ENCODE data around the gene DCDC2C. TPM values are rescaled to one million over a fixed set of nuclear protein-coding genes. Genes with fewer than 3 reads are reported as not detected.

The DCDC2C gene
- polyA plus RNA-seq, 1 donor, result 0.46 TPM

- DNase-seq (ENCODE audit: low read depth), result no peak
Observed at GRCh38 chr2:3709225-3709624, 5.8 kb downstream of the DCDC2C start.

DNA sequence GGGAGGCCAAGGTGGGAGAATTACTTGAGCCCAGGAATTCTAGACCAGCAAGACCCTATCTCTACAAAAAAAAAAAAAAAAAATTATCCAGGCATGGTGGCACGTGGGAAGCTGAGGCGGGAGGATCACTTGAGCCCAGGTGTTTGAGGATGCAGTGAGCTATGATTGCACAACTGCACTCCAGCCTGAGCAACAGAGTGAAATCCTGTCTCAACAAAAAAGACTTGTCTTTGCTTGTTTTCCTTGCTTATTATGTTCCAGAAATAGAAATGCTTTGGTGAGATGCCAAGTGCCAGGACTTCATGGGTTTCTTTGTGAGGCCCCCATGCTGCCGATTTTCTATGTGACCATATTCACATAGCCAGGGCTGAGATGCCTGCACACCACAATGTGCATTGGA, 9.0 kb downstream of the DCDC2C start:
- DNase-seq (ENCODE audit: low read depth), result no peak

- peak; percentile 31 for DNase-seq (ENCODE audit: low read depth)
Observed at GRCh38 chr2:3712831-3713503, 9.6 kb downstream of the DCDC2C start.

- DNase-seq (ENCODE audit: low read depth), result no peak
Observed at GRCh38 chr2:3718679-3719078, 15.3 kb downstream of the DCDC2C start.

DNA sequence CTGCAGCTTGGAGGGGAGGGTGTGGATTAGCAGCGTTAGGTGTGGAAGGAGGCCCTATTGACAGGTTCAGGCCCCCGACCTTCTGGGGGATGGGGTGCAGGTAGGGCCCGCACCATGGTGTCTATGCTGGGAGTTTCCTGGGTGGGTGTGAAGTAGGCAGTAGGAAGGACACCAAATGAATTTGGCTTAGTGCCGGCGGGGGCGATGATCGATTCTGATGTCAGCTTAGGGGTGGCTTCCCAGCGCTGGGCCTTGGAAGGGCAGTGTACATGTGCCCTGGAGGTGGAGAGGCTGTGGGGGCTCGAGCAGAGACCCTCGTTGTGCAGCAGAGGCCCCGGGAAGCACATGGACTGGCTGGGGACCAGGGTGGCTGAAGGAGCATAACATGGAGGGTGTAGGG, 21.6 kb downstream of the DCDC2C start:
- DNase-seq (ENCODE audit: low read depth), result no peak

DNA sequence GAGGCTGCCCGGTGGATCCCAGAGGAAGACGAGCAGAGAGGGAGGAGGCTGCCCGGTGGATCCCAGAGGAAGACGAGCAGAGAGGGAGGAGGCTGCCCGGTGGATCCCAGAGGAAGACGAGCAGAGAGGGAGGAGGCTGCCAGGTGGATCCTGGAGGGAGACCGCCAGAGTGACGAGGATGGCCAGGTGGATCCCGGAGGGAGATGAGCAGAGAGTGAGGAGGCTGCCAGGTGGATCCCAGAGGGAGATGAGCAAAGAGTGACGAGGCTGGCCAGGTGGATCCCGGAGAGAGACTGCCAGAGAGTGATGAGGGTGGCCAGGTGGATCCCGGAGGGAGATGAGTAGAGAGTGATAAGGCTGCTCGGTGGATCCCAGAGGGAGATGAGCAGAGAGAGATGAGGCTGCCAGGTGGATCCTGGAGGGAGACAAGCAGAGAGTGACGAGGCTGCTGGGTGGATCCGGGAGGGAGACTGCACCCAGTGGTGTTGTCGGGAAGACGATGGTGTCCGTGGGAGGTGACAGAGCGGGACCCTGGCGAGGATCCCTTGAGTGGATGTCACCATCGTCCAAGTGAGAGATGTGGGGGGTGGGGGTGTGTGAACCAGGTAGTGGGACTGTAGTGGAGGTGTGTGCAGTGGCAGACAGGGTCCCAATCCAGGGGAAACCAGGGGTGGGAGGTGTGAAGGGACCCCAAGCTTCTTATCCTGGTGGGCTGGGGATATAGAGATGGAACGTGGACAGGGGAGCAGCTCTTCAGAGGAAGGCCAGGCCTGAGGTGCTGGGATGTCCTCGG, 22.3 kb downstream of the DCDC2C start:
- DNase-seq (ENCODE audit: low read depth), result no peak

DNA sequence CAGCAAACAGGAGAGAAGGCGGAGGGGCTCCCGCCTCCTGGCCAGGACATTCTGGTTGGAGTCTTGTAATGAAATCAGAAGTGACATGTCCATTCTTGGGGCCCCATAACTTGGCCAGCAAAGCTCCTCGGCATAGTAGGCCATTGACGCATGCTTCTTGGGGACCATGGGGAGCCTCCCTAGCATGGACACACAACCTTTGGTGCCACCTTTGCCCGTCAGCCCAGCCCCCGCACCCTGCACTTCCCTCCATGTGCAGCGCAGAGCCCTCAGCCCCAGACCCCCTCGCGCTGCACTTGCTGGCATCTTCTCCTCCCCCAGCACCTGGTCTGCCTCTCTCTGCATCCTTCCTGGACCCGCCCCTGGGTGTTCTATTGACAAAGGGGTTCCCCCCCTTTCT, 23.1 kb downstream of the DCDC2C start:
- no peak for DNase-seq (ENCODE audit: low read depth)

DNA sequence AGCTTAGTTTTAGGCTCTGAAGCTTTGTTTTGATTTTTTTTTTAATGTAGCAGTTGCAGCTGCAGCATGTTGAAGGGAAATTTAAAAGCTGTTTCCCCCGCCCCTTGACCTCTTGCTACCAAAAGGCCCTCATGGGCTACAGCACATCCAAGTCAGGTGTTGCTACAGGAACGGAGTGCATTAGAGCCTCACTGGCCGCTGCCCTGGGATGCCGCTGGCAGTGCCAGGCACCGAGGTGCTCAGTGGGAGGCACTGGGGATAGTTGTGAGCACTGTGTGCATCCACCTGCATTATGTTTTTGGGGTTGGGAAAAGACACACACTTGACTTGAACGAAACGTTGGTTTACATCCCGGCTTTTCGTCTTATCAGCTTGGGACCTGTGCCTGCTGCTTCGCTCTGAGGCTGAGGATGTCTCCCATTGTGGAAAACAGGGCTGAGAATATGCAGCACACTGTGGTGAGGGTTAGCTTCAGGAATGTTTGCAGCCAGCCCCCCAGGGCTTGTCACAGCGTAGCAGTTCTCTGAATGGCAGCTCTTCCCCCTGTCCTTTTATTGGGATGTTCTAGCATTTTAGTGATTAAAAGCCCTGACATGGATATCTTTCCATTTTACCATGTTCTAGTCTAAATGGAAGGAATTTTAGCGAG, 24.1 kb downstream of the DCDC2C start:
- no peak for DNase-seq (ENCODE audit: low read depth)

DNA sequence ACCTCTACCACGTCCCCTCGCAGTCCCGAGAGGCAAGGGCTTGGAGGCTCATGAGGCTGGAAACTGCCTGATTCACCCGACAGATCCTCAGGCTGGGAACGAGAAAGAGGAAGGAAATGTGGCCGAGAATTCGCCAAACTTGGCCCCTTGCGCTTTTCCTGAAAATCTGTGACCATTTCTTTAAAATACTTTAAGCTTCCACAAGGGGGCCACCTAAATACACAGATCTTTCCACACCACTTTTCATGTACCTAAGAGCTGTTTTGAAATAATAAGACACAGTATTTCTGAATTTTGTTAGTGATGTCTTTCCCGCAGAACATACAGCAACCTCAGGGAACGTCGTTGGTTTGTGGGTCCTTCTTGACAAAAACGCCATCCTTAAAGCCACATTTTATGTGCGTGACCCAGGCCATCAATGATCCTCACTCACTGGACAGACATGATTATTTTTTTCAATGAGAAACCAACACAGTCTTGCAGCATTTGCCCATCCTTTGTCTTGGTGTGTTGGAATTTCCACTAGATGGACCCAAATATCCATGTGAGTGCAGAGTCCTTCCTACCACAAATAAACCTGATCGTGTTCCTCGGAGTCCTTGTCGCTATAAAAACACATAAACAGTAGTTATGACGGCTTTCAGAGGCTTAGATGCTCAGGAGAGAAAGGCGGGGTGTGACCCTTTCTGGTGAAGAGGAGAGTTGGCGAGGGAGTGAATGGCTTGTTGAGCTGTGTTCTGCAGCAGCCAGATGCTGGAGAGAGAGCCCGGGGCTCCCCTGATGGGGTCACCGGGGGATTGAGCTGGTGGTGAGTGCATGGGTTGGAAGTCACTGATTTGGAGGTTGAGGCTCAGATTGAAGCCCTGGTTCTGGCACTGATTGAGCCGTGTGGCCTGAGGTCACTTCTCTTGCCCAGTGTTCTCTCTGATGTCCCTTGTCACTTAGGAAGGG, 25.0 kb downstream of the DCDC2C start:
- peak; percentile 67 for DNase-seq (ENCODE audit: low read depth)

DNA sequence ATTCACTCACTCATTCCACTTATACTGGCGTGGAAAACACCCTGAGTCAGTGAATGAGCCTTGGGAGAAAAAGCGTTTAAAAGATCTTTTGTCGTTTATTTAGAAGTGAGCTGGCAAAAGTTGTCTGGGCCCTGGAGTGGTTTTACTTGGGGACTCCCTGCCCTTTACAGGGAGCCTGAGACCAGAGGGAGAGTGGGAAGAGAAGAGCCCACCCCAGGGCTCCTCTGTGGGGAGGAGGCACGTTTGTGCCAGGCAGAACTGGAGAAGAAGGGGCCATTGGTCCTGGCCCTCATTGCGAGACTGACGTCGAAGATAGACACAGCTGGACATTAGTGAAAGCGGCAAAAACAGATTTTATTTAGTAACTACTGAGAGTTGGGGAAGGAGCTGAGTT, 25.7 kb downstream of the DCDC2C start:
- DNase-seq (ENCODE audit: low read depth), result no peak

DNA sequence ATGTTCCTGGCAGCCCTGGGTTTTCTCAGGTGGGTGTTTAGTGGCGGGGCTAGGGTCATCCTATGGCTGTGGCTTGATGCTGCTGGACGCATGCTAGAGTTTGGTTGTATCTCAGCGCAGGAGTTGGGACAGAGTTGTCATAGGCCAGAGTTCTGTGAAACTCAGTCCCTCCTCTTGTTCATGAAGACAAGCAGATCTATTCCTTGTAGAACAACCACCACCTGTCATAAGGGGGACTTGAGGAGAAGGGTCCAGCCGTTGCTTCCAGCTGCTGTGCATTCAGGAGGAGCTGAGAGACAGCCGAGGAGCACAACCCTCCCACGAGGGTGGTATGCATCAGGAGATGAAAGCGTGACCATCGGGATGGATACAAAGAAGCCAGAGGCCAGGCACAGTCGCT, 26.4 kb downstream of the DCDC2C start:
- no peak for DNase-seq (ENCODE audit: low read depth)

- no peak for DNase-seq (ENCODE audit: low read depth)
Observed at GRCh38 chr2:3730646-3731045, 27.3 kb downstream of the DCDC2C start.

DNA sequence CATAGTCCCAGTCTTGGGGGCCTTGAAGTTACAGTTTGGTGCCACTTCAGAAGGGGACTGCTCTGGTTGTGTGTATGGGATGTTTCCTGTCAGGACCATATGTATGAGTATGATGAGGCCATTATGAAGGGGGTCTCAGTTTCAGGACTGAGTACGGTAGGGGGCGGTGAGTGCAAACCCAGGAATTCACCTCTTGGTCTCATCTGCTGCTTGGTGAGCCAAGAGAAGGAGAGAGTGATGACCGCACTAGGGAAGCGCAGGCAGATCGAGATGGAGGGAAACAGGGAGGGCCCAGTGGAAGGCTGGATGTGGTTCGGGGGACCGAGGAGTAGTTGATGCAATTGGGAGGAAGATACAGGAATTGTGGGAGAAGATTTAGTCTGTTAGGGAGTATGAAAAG, 28.5 kb downstream of the DCDC2C start:
- DNase-seq (ENCODE audit: low read depth), result no peak

DNA sequence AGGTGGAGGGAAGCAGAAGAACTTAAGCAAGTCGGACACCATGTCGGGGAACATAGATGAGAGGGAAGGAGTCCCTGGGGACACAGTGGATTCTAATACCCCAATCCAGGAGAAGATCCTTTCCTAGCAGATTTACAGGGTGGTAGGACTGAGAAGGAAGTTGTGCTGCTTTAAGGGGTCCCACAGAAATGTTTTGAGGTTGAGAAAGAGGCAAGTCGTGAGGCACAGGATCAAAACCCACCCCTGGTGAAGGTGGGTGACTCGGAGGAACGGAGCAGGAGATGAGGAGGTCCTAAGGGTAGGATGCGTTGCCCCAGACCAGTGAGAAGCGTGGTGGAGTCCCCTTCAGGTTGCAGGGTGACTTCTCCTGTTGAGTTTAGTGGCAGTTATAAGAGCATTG, 32.7 kb downstream of the DCDC2C start:
- no peak for DNase-seq (ENCODE audit: low read depth)

GRCh38 chr2:3737128-3737527, 33.8 kb downstream of the DCDC2C start:
- DNase-seq (ENCODE audit: low read depth), result no peak

DNA sequence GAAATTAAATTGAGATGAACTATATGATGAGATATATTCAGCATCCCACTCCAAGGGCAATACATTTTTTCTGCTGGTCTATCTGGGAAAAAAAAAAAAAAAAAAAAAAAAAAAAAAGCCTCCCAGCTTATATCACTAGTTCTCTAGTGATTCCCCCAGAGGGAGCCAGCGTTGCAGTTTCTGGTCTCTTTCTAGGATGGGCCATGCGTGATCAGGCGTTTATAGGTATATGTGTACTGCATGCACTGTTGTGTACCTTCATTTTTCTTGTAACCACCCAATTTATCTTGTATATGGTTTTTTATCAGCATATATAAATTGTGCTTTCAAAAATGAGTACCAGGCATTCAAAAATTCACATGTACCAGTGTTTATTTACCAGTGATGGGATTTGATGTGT, 35.1 kb downstream of the DCDC2C start:
- no peak for DNase-seq (ENCODE audit: low read depth)

DNA sequence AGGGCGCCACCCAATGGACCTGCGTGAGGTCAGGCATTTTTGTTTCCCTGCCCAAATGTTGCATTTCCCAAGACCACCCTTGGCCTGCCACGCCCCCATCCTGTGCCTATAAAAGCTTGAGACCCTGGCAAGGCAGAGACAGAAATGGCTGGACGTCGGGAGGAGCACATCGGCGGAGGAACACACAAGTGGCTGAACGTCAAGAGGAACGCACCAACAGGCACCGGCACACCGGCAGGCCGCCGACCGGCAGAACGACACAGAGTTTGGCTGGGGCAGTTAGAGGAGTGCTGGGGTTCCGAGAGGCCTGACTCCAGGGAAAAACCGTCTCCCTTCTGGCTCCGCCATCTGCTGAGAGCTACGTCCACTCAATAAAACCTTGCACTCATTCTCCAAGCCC, 35.9 kb downstream of the DCDC2C start:
- DNase-seq (ENCODE audit: low read depth), result no peak

- no peak for DNase-seq (ENCODE audit: low read depth)
Observed at GRCh38 chr2:3741396-3741795, 38.0 kb downstream of the DCDC2C start.

DNA sequence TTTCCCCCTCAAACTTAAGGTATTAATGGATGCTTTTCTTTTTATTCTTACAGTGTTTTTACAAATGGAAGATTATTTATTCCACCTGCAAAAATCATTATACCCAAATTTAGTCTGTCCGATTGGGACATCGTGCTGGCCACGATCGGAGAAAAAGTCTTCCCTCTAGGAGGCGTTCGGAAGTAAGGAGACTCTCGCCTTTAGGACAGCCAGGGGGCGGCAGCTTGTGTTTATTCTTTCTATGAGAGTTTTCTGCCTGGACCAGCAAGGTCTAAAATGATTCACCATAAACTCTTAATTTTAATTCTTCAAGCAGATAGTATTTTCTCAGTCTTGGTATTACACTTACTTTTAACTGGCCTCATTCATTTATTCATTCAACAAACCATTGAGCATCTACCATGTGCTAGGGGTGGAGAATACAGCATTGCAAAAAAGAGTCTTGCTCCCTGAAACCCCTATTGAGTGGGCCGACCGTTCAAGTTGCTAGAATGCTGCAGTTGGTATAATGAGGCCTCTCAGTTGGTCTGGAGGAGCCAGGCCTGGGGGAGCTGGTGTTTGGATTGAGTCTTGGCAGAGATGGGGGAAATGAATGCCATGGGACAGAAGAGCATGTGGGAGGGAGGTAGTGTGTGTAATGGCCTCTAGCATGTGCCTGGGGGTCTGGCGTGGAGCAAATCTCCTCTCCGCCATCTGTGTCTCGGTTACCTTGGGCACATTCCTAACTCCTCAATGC, 38.7 kb downstream of the DCDC2C start:
- no peak for DNase-seq (ENCODE audit: low read depth)

- no peak for DNase-seq (ENCODE audit: low read depth)
Observed at GRCh38 chr2:3742743-3743508, 39.6 kb downstream of the DCDC2C start.

Measured in forelimb muscle (tissue), 1 donor.